CD4-positive, CD25-positive, alpha-beta regulatory T cell (primary cell): Measurements from ENCODE around the gene GNS. TPM values are rescaled to one million over a fixed set of nuclear protein-coding genes. Genes with fewer than 3 reads are reported as not detected.
"Not testable (repeated sequence)": the region's sequence is repeated elsewhere in the genome, so short reads cannot be mapped to it uniquely, and the experiment has no call there.

Experiments
- ATAC-seq, 2 donors: fragments of 150-1000 bp; cut with Tn5 transposase; one replicate each; pipeline ENCODE4 v1.10.0; 2021; ENCODE audit warnings: low read depth in 2 of 2, moderate number of reproducible peaks in 2 of 2, moderate library complexity in 1 of 2
- DNase-seq, 3 donors: peaks; one replicate each; pipeline versions ENCODE4 v3.0.0 to v3.0.0-alpha.2; 2012 to 2022; ENCODE audit warnings: mixed read lengths in 1 of 3
- H3K27ac ChIP-seq: one replicate; pipeline ENCODE4 v1.7.0; 2013; ENCODE audit warnings: mild to moderate bottlenecking, low read length; ENCODE audit not compliant: insufficient read depth, poor library complexity, severe bottlenecking
- H3K27me3 ChIP-seq: one replicate; pipeline ENCODE4 v1.7.0; 2013; ENCODE audit warnings: low read length; ENCODE audit not compliant: control insufficient read depth, insufficient read depth
- H3K36me3 ChIP-seq: one replicate; pipeline ENCODE4 v1.7.0; 2013; ENCODE audit warnings: mild to moderate bottlenecking, low read length, moderate library complexity; ENCODE audit not compliant: control insufficient read depth, insufficient read depth
- H3K4me1 ChIP-seq: 2 replicates; pipeline ENCODE4 v1.7.0; 2013; ENCODE audit warnings: mild to moderate bottlenecking, low read length; ENCODE audit not compliant: insufficient read depth, control insufficient read depth, poor library complexity, severe bottlenecking
- H3K4me3 ChIP-seq: one replicate; pipeline ENCODE4 v1.7.0; 2013; ENCODE audit warnings: low read depth, mild to moderate bottlenecking, low read length, moderate library complexity
- H3K9me3 ChIP-seq, 2 experiments: 1 replicate in 1 of 2; 2 replicates in 1 of 2; pipeline ENCODE4 v1.7.0; 2013; ENCODE audit warnings: low read length in 2 of 2, mild to moderate bottlenecking in 1 of 2, moderate library complexity in 1 of 2; ENCODE audit not compliant: control insufficient read depth in 2 of 2
- H3K27ac Mint-ChIP-seq, 3 donors: one replicate each; pipeline ENCODE4 v1.8.0; 2020 to 2022; ENCODE audit warnings: mild to moderate bottlenecking in 3 of 3, mixed read lengths in 3 of 3, moderate library complexity in 2 of 3
- H3K27me3 Mint-ChIP-seq: one replicate; pipeline ENCODE4 v1.8.0; 2022; ENCODE audit warnings: mild to moderate bottlenecking, mixed read lengths
- H3K36me3 Mint-ChIP-seq: one replicate; pipeline ENCODE4 v1.8.0; 2020; ENCODE audit warnings: mixed read lengths
- H3K4me1 Mint-ChIP-seq, 4 donors: one replicate each; pipeline ENCODE4 v1.8.0; 2020 to 2022; ENCODE audit warnings: mixed read lengths in 4 of 4, mild to moderate bottlenecking in 1 of 4
- H3K4me3 Mint-ChIP-seq, 4 donors: one replicate each; pipeline ENCODE4 v1.8.0; 2020 to 2022; ENCODE audit warnings: mild to moderate bottlenecking in 4 of 4, mixed read lengths in 4 of 4, moderate library complexity in 3 of 4
- H3K9me3 Mint-ChIP-seq, 7 donors: one replicate each; pipeline ENCODE4 v1.8.0; 2020 to 2022; ENCODE audit warnings: mixed read lengths in 7 of 7, mild to moderate bottlenecking in 3 of 7, moderate library complexity in 2 of 7
- polyA plus RNA-seq, 4 donors: library from polyadenylated mRNA; unstranded; fragments of 300-500 nt; fragmentation: Illumina TruSeq; gene quantifications; one replicate each; pipeline ENCODE4 v1.2.3, GENCODE V29; 2021
- total RNA-seq: library from RNA; stranded (reverse); gene quantifications from one replicate; pipeline ENCODE4 v1.2.3, GENCODE V29; 2022

GNS gene
- total and polyA plus RNA-seq, 5 donors from 2014 or later, result 25.0 to 51.5 (median 41.6) TPM

DNA sequence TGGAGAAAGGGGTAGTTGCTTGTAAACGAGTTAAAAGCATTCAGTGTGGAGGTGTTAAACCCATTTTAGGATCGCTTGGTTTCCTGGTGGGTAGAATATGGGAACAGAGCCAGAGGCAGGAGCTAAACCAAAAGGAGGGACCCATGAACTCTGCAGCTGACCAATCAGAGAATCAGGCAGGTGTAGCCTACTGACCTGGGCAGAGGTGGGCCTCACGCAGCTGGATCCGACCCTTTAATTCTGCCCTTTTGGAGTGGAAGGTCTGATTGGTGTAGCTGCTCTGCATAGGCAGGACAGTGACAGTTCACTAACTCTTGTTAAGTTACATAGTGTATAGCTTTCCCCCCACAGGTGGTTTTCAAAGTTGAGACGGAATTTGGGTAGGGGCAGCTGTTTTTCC is 63.7 kb downstream of the GNS start:
- Mint-ChIP-seq H3K4me1 (peaks cover 45 to 75% (median 57%) of the 10 kb centered on the region in 4 donors), H3K4me3 (no peak overlapping the region), H3K27ac (peak overlapping the region; percentile 76 to 99 (median 81)), H3K36me3 (peaks cover 46% of the 10 kb centered on the region), H3K9me3 (no peaks in the 10 kb centered on the region), H3K27me3 (no peaks in the 10 kb centered on the region)
- Histone ChIP-seq H3K4me3 (no peak overlapping the region), H3K27ac (no peak overlapping the region), H3K4me1 (peaks cover 72% of the 10 kb centered on the region), H3K36me3 (peaks cover 72% of the 10 kb centered on the region), H3K27me3 (no peaks in the 10 kb centered on the region), H3K9me3 (no peaks in the 10 kb centered on the region)
- ATAC-seq (no peak), DNase-seq (no peak)

DNA sequence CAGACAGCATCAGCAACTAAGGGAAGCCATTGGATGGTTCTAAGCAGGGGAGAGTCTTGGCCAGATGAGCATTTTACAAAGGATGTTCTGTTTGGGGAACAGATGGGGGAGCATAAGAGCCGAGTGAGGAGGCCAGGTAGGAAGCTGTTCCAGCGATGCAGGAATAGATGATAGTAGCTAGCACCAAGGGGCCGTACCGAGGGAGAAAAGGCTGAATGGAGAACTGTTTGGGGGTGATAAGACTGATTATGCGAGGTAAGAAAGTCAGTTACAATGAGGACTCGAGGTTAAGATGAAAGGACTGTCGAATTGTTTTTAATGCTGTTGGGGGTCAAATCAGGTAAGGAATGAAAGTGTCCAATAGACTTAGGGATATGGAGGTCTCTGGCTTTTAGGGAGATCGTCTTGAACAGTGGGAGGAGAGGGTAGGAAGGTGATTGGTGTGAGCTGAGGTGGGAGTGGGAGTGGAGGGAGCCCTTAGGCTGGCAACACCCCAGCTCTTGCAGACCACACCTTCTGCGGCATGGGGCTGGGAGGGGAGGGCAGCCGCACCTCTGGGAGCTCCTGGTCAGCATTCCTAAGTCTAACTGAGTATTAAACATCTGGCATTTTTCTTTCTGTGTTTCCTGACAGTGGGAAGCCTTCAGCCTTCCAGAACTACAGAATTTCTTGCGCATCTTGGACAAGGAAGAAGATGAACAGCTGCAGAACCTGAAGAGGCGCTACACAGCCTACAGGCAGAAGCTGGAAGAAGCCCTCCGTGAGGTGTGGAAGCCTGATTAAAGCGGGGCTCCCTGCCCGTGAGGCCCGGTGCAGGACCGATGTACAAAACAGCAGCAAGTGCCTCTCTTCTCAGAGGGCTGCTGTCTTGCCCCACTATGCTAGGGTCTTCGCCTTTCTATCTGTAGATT is 64.8 kb downstream of the GNS start:
- Mint-ChIP-seq H3K9me3 (no peaks in the 10 kb centered on the region), H3K4me1 (peaks cover 37 to 78% (median 55%) of the 10 kb centered on the region in 4 donors), H3K4me3 (peak overlapping the region in 2 of 4 donors; percentile 67 to 73), H3K27ac (peak overlapping the region; percentile 73 to 99 (median 94)), H3K27me3 (no peaks in the 10 kb centered on the region), H3K36me3 (peaks cover 39% of the 10 kb centered on the region)
- Histone ChIP-seq H3K4me1 (peaks cover 77% of the 10 kb centered on the region), H3K4me3 (no peak overlapping the region), H3K27me3 (no peaks in the 10 kb centered on the region), H3K36me3 (peaks cover 62% of the 10 kb centered on the region), H3K27ac (peak overlapping the region; percentile 5), H3K9me3 (no peaks in the 10 kb centered on the region)
- ATAC-seq (no peak), DNase-seq (no peak)

DNA sequence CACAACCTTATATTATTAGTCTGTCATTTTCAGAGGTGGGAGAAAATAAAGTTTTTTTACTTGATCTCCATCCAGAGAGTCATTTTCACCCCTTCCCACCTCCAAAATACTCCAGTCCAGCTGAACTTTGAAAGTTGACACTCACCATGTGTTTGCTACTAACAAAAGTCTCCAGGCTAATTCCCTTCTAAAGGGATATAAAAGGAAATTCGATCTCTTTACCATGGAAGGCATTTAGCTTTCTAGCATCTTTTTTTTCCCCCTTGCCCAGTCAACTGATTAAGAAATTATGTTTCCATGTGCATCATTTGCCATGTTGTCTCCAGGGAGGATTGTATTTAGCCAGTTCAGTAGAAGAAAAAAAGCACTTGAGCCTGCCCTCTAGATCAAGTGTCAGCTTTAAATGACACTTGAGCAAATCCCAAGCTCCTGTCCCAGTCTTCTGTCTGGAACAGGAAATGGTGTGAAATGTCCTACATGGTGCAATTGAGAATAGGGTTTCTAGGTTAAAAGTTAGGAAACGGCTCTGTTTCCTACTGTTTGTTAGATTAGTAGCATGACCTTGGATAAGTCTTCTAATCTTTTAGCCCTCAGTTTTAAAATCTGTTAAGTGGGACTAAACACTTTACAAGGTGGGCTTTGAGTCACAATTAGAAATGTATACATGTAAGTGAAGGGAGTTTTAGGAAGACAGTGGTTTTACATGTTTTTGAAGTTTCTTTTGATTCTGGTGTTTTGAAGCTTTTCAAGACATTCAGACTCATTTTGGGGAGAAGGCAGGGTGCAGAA is 67.2 kb downstream of the GNS start:
- peaks cover 30 to 90% (median 66%) of the 10 kb centered on the region in 4 donors for H3K4me1 Mint-ChIP-seq
- Histone ChIP-seq H3K36me3 (peaks cover 79% of the 10 kb centered on the region), H3K27ac (peak overlapping the region; percentile 34)

DNA sequence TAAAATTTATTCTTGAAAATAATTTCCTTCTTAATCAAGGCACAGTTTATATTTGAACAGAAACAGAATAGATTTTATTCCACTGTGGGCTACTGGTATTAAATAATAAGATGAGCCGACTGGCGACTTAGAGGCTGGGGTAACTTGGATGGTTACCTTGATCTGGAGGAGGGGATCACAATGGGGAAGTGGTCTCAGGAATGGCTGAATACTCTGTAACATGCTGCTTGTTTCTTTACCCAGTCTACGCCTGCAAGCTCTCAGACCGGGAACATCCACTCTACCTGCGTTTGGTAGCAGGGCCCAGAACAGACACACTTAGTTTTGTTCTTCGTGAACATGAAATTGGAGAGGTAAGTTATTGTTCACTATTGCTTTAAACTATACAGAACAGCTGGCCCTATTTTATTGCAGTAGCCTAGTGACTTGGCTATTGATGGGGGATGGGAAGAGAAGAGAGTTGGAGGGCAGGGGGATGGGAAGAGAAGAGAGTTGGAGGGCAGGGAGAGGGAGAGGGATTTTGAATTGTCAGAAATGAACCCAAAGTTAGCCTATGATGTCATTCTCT is 67.9 kb downstream of the GNS start:
- Mint-ChIP-seq H3K36me3 (peaks cover 49% of the 10 kb centered on the region), H3K4me3 (peak overlapping the region; percentile 26 to 86 (median 62)), H3K9me3 (peaks cover 0 to 3% (median 0%) of the 10 kb centered on the region in 7 donors), H3K4me1 (peaks cover 23 to 88% (median 62%) of the 10 kb centered on the region in 4 donors), H3K27ac (peak overlapping the region; percentile 73 to 94 (median 88)), H3K27me3 (no peaks in the 10 kb centered on the region)
- peak overlapping the region; percentile 34 for H3K27ac ChIP-seq
- DNase-seq (no peak), ATAC-seq (no peak)
- H3K27me3 ChIP-seq, result no peaks in the 10 kb centered on the region
- H3K4me3 ChIP-seq, result no peak overlapping the region
- H3K36me3 ChIP-seq, result peaks cover 76% of the 10 kb centered on the region
- peaks cover 89% of the 10 kb centered on the region for H3K4me1 ChIP-seq
- no peaks in the 10 kb centered on the region for H3K9me3 ChIP-seq

More for the DNA sequence above, 67.2 kb downstream of the GNS start:
- DNase-seq (no peak), ATAC-seq (no peak)
- Histone ChIP-seq H3K4me1 (peaks cover 89% of the 10 kb centered on the region), H3K27me3 (no peaks in the 10 kb centered on the region), H3K4me3 (no peak overlapping the region), H3K9me3 (no peaks in the 10 kb centered on the region)
- H3K27me3 Mint-ChIP-seq, result no peaks in the 10 kb centered on the region
- peaks cover 0 to 3% (median 0%) of the 10 kb centered on the region in 7 donors for H3K9me3 Mint-ChIP-seq
- peak overlapping the region; percentile 73 to 94 (median 88) for H3K27ac Mint-ChIP-seq
- peaks cover 50% of the 10 kb centered on the region for H3K36me3 Mint-ChIP-seq
- peak overlapping the region in 3 of 4 donors; percentile 12 to 69 (median 26) for H3K4me3 Mint-ChIP-seq

DNA sequence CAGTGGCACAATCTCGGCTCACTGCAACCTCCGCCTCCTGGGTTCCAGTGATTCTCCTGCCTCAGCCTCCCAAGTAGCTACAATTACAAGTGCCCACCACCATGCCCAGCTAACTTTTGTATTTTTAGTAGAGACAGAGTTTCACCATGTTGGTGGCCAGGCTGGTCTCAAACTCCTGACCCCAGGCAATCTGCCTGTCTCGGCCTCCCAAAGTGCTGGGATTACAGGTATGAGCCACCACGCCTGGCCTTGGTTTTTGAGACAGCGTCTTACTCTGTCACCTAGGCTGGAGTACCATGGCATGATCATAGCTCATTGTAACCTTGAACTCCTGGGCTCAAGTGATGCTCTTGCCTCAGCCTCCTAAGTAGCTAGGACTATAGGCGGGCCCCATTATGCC is 69.0 kb downstream of the GNS start:
- DNase-seq, H3K4me3 ChIP-seq, H3K27me3 Mint-ChIP-seq, ATAC-seq, H3K9me3 ChIP-seq, H3K9me3 Mint-ChIP-seq, H3K27me3 ChIP-seq: not testable (repeated sequence)
- H3K36me3 ChIP-seq, result peaks cover 74% of the 10 kb centered on the region
- H3K27ac ChIP-seq, result peak overlapping the region; percentile 38
- Mint-ChIP-seq H3K4me1 (peaks cover 20 to 88% (median 60%) of the 10 kb centered on the region in 4 donors), H3K27ac (peak overlapping the region; percentile 31 to 86 (median 49)), H3K4me3 (peak overlapping the region in 2 of 4 donors; percentile 15 to 64), H3K36me3 (peaks cover 54% of the 10 kb centered on the region)
- peaks cover 91% of the 10 kb centered on the region for H3K4me1 ChIP-seq

DNA sequence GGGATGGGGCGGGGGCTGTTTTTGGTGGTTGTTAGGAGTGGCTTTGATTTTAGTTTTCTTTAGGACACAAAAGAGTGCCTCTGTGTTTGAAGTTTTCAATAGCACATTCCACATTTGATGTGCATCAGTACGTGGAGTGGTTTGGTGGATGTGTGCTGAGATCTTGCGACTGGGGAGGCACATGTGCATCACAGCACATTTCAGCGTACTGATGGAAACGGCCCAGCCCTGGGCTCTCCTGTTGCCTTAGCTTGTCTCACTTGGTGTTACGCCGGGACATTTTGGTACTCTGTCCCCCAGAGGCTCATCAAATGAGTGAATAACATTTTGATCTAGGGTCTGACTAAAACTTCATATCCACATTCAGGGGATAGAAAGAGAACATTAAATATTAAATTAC is 70.5 kb downstream of the GNS start:
- H3K27ac ChIP-seq, result peak overlapping the region; percentile 55
- H3K9me3 Mint-ChIP-seq, result peaks cover 0 to 4% (median 0%) of the 10 kb centered on the region in 7 donors
- peak overlapping the region; percentile 92 to 98 (median 97) for H3K27ac Mint-ChIP-seq
- H3K4me3 ChIP-seq, result peak overlapping the region; percentile 31
- DNase-seq (no peak), ATAC-seq (no peak)
- no peaks in the 10 kb centered on the region for H3K9me3 ChIP-seq
- H3K4me1 Mint-ChIP-seq, result peaks cover 20 to 89% (median 61%) of the 10 kb centered on the region in 4 donors
- no peaks in the 10 kb centered on the region for H3K27me3 Mint-ChIP-seq
- no peaks in the 10 kb centered on the region for H3K27me3 ChIP-seq
- peaks cover 53% of the 10 kb centered on the region for H3K36me3 Mint-ChIP-seq
- H3K36me3 ChIP-seq, result peaks cover 59% of the 10 kb centered on the region
- peaks cover 91% of the 10 kb centered on the region for H3K4me1 ChIP-seq
- peak overlapping the region; percentile 1 to 82 (median 61) for H3K4me3 Mint-ChIP-seq

DNA sequence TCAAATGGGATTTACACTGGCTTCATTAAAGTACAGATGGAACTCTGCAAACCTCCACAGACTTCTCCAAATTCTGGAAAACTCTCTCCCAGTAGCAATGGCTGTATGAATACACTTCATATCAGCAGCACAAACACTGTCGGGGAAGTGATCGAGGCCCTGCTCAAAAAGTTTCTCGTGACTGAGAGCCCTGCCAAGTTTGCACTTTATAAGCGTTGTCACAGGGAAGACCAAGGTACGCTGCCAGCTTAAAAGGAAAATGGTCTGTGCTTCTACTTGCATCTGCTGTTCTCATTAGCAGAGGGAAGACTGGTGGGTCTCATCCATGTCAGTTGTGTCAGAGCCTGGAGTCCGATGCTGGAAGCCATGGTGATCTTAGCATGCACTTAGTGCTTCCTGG is 71.0 kb downstream of the GNS start:
- ATAC-seq (no peak), DNase-seq (no peak)
- Mint-ChIP-seq H3K27me3 (no peaks in the 10 kb centered on the region), H3K27ac (peak overlapping the region; percentile 92 to 98 (median 97)), H3K4me1 (peaks cover 22 to 91% (median 64%) of the 10 kb centered on the region in 4 donors), H3K4me3 (peak overlapping the region; percentile 21 to 82 (median 61)), H3K36me3 (peaks cover 54% of the 10 kb centered on the region), H3K9me3 (peaks cover 0 to 5% (median 0%) of the 10 kb centered on the region in 7 donors)
- peak overlapping the region; percentile 47 for H3K4me3 ChIP-seq
- H3K36me3 ChIP-seq, result peaks cover 54% of the 10 kb centered on the region
- H3K27me3 ChIP-seq, result no peaks in the 10 kb centered on the region
- peaks cover 91% of the 10 kb centered on the region for H3K4me1 ChIP-seq
- H3K27ac ChIP-seq, result peak overlapping the region; percentile 65
- no peaks in the 10 kb centered on the region for H3K9me3 ChIP-seq
